ENCODE measurements around the gene DDX1.
A peak's percentile ranks its signal among the peaks of the same experiment; 100 is the strongest.

DDX1 gene

DNA sequence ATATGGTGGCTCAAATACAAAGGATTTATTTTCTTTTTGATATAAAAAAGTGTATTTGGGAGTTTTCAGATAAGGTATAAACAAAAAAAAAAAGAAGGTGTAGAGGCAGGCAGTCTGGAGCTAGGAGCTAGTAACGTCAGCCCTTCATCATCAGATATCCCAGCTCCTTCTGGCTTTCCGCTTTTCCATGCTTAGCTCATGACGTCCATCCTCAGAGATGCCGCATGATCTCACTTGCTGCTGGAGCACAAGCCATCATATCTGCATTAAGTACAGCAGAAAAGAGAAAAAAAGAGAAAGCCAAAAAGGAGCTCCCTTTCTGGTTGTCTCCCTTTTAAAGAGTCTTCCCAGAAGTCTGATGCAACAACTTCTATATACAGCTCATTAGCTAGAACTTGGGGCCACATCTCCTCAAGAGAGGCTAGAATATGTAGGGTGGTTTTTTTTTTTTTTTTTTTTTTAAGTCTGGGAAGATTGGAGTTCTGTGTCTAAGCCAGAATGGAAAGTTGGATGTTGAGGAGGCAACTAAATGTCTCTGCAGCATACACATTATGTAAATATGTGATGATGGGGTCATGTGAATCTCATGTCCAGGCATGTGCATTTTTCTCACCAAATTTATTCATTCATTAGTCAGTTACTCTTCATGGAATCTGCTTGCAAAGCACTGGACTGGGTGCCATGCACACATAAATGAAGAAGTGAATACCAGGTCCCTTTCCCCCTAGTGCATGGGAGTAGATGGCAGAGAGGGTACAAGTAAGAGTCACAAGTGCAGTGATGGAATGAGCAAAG is 52.3 kb downstream of the DDX1 start:
- Histone ChIP-seq H3K36me3 (ENCODE audit: control insufficient read depth in 1 of 2, insufficient read depth in 2 of 2, low read depth in 1 of 2, low read length in 2 of 2) (peaks cover 0 to 10% of the 10 kb centered on the region in 2 experiments), H3K27ac (ENCODE audit: low read length, poor library complexity, severe bottlenecking) (no peak overlapping the region), H3K14ac (ENCODE audit: low read length in 2 of 2) (no peak overlapping the region), H3K27me3 (ENCODE audit: control insufficient read depth in 1 of 2, insufficient read depth in 1 of 2, low read length in 2 of 2) (peaks cover 0 to 12% of the 10 kb centered on the region in 2 experiments), H3K79me1 (replicated peaks; ENCODE audit: low read length, poor library complexity, severe bottlenecking) (no peaks in the 10 kb centered on the region), H2BK120ac (ENCODE audit: low read depth, low read length) (no peak overlapping the region), H3K4me3 (ENCODE audit: insufficient read depth in 1 of 2, low read depth in 1 of 2, low read length in 2 of 2) (no peak overlapping the region), H4K91ac (ENCODE audit: low read length) (no peak overlapping the region), H2BK5ac (ENCODE audit: low read depth, low read length, poor library complexity, severe bottlenecking) (no peak overlapping the region), H2BK15ac (ENCODE audit: low read depth, poor library complexity, severe bottlenecking) (no peak overlapping the region), H3K18ac (ENCODE audit: low read depth in 1 of 2, low read length in 2 of 2) (no peak overlapping the region), H2AFZ (ENCODE audit: low read depth, low read length) (no peak overlapping the region), H3K4me2 (ENCODE audit: low read length, poor library complexity, severe bottlenecking) (no peak overlapping the region), H3K9me3 (ENCODE audit: control insufficient read depth, low read length) (peaks cover 12% of the 10 kb centered on the region), H3K4ac (ENCODE audit: low read depth in 1 of 2, low read length in 2 of 2) (no peak overlapping the region), H3K9ac (ENCODE audit: low read length) (no peak overlapping the region), H4K8ac (ENCODE audit: low read length) (no peak overlapping the region), H3K4me1 (ENCODE audit: control insufficient read depth, insufficient read depth, low read depth, low read length) (peaks cover 14% of the 10 kb centered on the region), H2AK5ac (ENCODE audit: low read length, severe bottlenecking) (peak overlapping the region; percentile 59), H3K23ac (ENCODE audit: low read length in 2 of 2) (no peak overlapping the region), H2BK12ac (ENCODE audit: low read length in 2 of 2) (no peak overlapping the region)
- 88% methylated on average over 4 of the region's 4 CpGs for WGBS
- no peak for DNase-seq

- peaks cover 0 to 10% of the 10 kb centered on the region in 2 experiments for H3K36me3 ChIP-seq (ENCODE audit: control insufficient read depth in 1 of 2, insufficient read depth in 2 of 2, low read depth in 1 of 2, low read length in 2 of 2)
- H2BK12ac ChIP-seq (ENCODE audit: low read length in 2 of 2), result no peak overlapping the region
- no peak overlapping the region for H4K8ac ChIP-seq (ENCODE audit: low read length)
- peak overlapping the region; percentile 69 for H2AK5ac ChIP-seq (ENCODE audit: low read length, severe bottlenecking)
- no peak overlapping the region for H3K9ac ChIP-seq (ENCODE audit: low read length)
- no peak overlapping the region for H2BK5ac ChIP-seq (ENCODE audit: low read depth, low read length, poor library complexity, severe bottlenecking)
- H3K4me2 ChIP-seq (ENCODE audit: low read length, poor library complexity, severe bottlenecking), result no peak overlapping the region
- no peak overlapping the region for H2BK15ac ChIP-seq (ENCODE audit: low read depth, poor library complexity, severe bottlenecking)
- no peak overlapping the region for H2BK120ac ChIP-seq (ENCODE audit: low read depth, low read length)
- H3K9me3 ChIP-seq (ENCODE audit: control insufficient read depth, low read length), result peaks cover 12% of the 10 kb centered on the region
- no peaks in the 10 kb centered on the region for H3K79me1 ChIP-seq (replicated peaks; ENCODE audit: low read length, poor library complexity, severe bottlenecking)
- no peak overlapping the region for H3K14ac ChIP-seq (ENCODE audit: low read length in 2 of 2)
- no peak overlapping the region for H2AFZ ChIP-seq (ENCODE audit: low read depth, low read length)
- H3K18ac ChIP-seq (ENCODE audit: low read depth in 1 of 2, low read length in 2 of 2), result no peak overlapping the region
- no peak overlapping the region for H3K27ac ChIP-seq (ENCODE audit: low read length, poor library complexity, severe bottlenecking)
- 92% methylated on average over 2 of the region's 2 CpGs for WGBS
- peaks cover 0 to 19% of the 10 kb centered on the region in 2 experiments for H3K27me3 ChIP-seq (ENCODE audit: control insufficient read depth in 1 of 2, insufficient read depth in 1 of 2, low read length in 2 of 2)
- no peak overlapping the region for H3K4me3 ChIP-seq (ENCODE audit: insufficient read depth in 1 of 2, low read depth in 1 of 2, low read length in 2 of 2)
- no peak overlapping the region for H3K4ac ChIP-seq (ENCODE audit: low read depth in 1 of 2, low read length in 2 of 2)
- no peak for DNase-seq
- no peak overlapping the region for H3K23ac ChIP-seq (ENCODE audit: low read length in 2 of 2)
- H4K91ac ChIP-seq (ENCODE audit: low read length), result no peak overlapping the region
- peaks cover 22% of the 10 kb centered on the region for H3K4me1 ChIP-seq (ENCODE audit: control insufficient read depth, insufficient read depth, low read depth, low read length)
Observed at GRCh38 chr2:15645300-15645699, 53.6 kb downstream of the DDX1 start.

DNA sequence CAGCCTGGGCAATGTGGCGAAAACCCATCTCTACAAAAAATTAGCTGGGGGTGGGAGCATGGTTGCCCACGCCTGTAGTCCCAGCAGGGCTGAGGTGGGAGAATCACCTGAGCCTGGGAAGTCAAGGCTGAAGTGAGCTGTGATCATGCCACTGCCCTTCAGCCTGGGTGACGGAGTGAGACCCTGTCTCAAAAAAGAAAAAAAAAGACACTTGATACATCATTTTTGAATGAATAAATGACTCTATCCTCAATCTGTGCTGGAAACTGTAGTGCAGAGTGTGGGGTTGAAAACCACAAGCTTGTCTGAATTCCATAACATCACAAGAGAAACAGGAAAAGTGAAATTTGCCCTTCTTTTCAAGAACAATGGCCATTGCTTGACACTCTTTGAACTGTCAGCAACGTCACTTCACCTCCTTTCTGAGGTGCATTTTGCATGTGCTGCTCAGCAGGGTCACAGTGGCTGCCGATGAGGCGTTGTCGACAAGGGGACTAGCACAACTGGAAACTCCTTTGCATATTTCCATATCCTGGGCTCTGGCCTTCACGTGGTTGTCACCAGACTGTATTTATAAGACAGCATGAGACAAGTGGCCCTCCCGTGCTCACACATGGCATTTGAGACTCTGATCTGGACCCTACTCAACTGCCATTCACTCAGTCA is 54.2 kb downstream of the DDX1 start:
- no peaks in the 10 kb centered on the region for H3K79me1 ChIP-seq (replicated peaks; ENCODE audit: low read length, poor library complexity, severe bottlenecking)
- H3K4me1 ChIP-seq (ENCODE audit: control insufficient read depth, insufficient read depth, low read depth, low read length), result peaks cover 22% of the 10 kb centered on the region
- no peak overlapping the region for H3K18ac ChIP-seq (ENCODE audit: low read depth in 1 of 2, low read length in 2 of 2)
- H4K91ac ChIP-seq (ENCODE audit: low read length), result no peak overlapping the region
- no peak overlapping the region for H3K4me3 ChIP-seq (ENCODE audit: insufficient read depth in 1 of 2, low read depth in 1 of 2, low read length in 2 of 2)
- no peak overlapping the region for H2AK5ac ChIP-seq (ENCODE audit: low read length, severe bottlenecking)
- H3K23ac ChIP-seq (ENCODE audit: low read length in 2 of 2), result no peak overlapping the region
- no peak overlapping the region for H3K4ac ChIP-seq (ENCODE audit: low read depth in 1 of 2, low read length in 2 of 2)
- H3K27me3 ChIP-seq (ENCODE audit: control insufficient read depth in 1 of 2, insufficient read depth in 1 of 2, low read length in 2 of 2), result peaks cover 0 to 24% of the 10 kb centered on the region in 2 experiments
- peaks cover 12% of the 10 kb centered on the region for H3K9me3 ChIP-seq (ENCODE audit: control insufficient read depth, low read length)
- H4K8ac ChIP-seq (ENCODE audit: low read length), result no peak overlapping the region
- H2BK120ac ChIP-seq (ENCODE audit: low read depth, low read length), result no peak overlapping the region
- no peak overlapping the region for H3K27ac ChIP-seq (ENCODE audit: low read length, poor library complexity, severe bottlenecking)
- no peak overlapping the region for H3K9ac ChIP-seq (ENCODE audit: low read length)
- H3K4me2 ChIP-seq (ENCODE audit: low read length, poor library complexity, severe bottlenecking), result no peak overlapping the region
- no peak overlapping the region for H3K14ac ChIP-seq (ENCODE audit: low read length in 2 of 2)
- peaks cover 0 to 9% of the 10 kb centered on the region in 2 experiments for H3K36me3 ChIP-seq (ENCODE audit: control insufficient read depth in 1 of 2, insufficient read depth in 2 of 2, low read depth in 1 of 2, low read length in 2 of 2)
- 88% methylated on average over 9 of the region's 9 CpGs for WGBS
- H2BK5ac ChIP-seq (ENCODE audit: low read depth, low read length, poor library complexity, severe bottlenecking), result no peak overlapping the region
- no peak overlapping the region for H2BK15ac ChIP-seq (ENCODE audit: low read depth, poor library complexity, severe bottlenecking)
- no peak overlapping the region for H2BK12ac ChIP-seq (ENCODE audit: low read length in 2 of 2)
- no peak overlapping the region for H2AFZ ChIP-seq (ENCODE audit: low read depth, low read length)
- DNase-seq, result no peak

DNA sequence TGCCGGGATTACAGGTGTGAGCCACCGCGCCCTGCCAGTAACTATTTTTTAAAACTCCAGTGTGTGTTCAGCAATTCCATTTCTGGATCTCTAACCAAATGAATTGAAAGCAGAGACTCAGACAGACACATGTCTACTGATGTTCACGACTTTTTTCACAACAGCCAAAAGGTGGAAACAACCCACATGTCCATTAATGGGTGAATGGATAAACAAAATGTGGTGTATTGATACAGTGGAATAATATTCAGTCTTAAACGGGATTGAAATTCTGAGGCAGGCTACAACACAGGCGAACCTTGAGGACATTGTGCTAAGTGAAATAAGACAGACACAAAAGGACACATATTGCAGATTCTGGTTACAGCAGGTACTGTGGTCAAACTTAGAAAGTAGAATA is 55.0 kb downstream of the DDX1 start:
- Histone ChIP-seq H2AK5ac (ENCODE audit: low read length, severe bottlenecking) (no peak overlapping the region), H3K9ac (ENCODE audit: low read length) (no peak overlapping the region), H2BK120ac (ENCODE audit: low read depth, low read length) (no peak overlapping the region), H4K91ac (ENCODE audit: low read length) (no peak overlapping the region), H3K79me1 (replicated peaks; ENCODE audit: low read length, poor library complexity, severe bottlenecking) (no peaks in the 10 kb centered on the region), H3K4me3 (ENCODE audit: insufficient read depth in 1 of 2, low read depth in 1 of 2, low read length in 2 of 2) (no peak overlapping the region), H2BK15ac (ENCODE audit: low read depth, poor library complexity, severe bottlenecking) (no peak overlapping the region), H3K23ac (ENCODE audit: low read length in 2 of 2) (no peak overlapping the region), H2AFZ (ENCODE audit: low read depth, low read length) (no peak overlapping the region), H3K4ac (ENCODE audit: low read depth in 1 of 2, low read length in 2 of 2) (no peak overlapping the region), H3K4me2 (ENCODE audit: low read length, poor library complexity, severe bottlenecking) (no peak overlapping the region), H3K9me3 (ENCODE audit: control insufficient read depth, low read length) (peaks cover 4% of the 10 kb centered on the region), H2BK12ac (ENCODE audit: low read length in 2 of 2) (no peak overlapping the region), H3K27ac (ENCODE audit: low read length, poor library complexity, severe bottlenecking) (no peak overlapping the region), H3K36me3 (ENCODE audit: control insufficient read depth in 1 of 2, insufficient read depth in 2 of 2, low read depth in 1 of 2, low read length in 2 of 2) (peaks cover 0 to under 1% of the 10 kb centered on the region in 2 experiments), H3K4me1 (ENCODE audit: control insufficient read depth, insufficient read depth, low read depth, low read length) (peaks cover 22% of the 10 kb centered on the region), H2BK5ac (ENCODE audit: low read depth, low read length, poor library complexity, severe bottlenecking) (no peak overlapping the region), H3K18ac (ENCODE audit: low read depth in 1 of 2, low read length in 2 of 2) (no peak overlapping the region), H3K27me3 (ENCODE audit: control insufficient read depth in 1 of 2, insufficient read depth in 1 of 2, low read length in 2 of 2) (peaks cover 0 to 31% of the 10 kb centered on the region in 2 experiments), H3K14ac (ENCODE audit: low read length in 2 of 2) (no peak overlapping the region), H4K8ac (ENCODE audit: low read length) (no peak overlapping the region)
- WGBS, result 99% methylated on average over 5 of the region's 6 CpGs
- no peak for DNase-seq
